SIG-M5 treated with dmso at 0.1 percent for 504 hours (cell line): ENCODE measurements around the gene LGI2.
"Not testable (repeated sequence)": the region's sequence is repeated elsewhere in the genome, so short reads cannot be mapped to it uniquely, and the experiment has no call there.

Source experiments
- DNase-seq: peaks from one replicate; lab custom pipeline; 2025; ENCODE audit not compliant: unreplicated experiment; lab: John Stamatoyannopoulos, UW

Gene LGI2

DNA sequence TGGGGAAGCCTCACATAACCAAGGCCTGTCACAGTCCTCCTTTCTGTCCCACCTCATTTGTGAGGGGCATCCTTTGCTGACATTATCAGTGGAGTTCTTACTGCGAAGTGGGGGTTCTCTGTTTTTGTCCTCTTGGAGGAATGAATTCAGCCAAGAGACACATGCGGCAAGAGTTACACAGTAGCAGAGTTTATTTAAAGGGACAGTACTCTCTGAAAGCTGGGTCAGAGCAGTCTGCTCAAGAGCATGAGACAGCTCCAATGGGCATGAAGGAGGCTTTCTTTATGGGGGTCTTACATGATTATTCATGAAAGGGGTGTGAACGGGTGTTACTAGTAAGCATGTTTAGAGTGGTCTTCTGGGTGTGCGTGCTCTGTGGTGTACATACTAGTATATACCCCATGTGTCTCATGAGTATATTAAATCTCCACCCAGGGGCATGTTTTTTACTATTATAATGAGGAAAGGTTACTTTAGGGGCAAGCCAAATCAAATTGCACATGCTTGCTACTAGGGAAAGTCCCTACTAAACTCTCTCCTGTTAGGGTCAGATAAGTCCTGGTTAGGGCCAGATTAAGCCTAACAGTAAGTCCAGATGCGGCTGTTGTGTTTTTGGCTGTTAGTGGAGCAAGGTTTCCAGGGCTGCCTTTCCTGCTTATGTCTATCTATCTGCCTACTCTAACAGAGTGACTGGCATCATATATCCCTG lies 19.8 kb upstream of the LGI2 start:
- no peak for DNase-seq

DNA sequence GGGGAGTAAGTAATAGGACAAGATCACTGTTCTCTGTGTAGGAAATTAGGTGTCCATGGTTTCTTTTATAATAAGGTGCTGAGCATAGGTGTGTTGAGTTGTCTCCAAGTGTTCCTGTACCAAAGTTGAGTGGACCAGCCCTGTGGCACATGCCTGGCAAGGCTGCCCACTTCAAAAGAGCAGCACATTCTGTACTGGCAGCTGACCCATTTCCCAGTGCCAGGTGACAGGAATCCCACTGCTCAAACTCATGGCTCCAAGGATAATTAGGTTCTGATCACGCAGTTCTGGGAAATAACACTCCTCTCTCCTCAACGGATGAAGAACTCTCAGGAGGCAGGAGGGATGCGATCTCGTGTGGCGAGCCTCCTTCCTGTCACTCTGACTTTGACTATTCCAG lies 12.8 kb upstream of the LGI2 start:
- DNase-seq: no peak

DNA sequence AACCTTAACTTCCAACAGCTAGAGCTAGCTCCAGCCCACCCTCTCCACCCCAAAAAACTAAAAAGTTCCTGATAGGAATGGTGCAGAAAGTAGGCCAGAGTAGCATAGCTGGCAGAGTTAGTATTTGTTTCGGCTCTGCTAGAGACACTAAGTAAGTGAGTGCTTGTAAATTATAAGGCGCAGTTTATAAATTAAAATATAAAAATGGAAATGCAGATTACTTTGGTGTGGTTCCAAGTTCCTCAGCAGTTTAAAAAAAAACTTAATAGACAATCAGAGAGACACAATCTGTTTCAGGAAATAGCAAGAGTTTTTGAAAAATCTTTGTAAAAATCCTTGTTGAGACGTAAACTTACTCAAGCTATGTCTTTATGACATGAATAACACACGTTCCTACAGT lies 2.8 kb upstream of the LGI2 start:
- DNase-seq: no peak

DNA sequence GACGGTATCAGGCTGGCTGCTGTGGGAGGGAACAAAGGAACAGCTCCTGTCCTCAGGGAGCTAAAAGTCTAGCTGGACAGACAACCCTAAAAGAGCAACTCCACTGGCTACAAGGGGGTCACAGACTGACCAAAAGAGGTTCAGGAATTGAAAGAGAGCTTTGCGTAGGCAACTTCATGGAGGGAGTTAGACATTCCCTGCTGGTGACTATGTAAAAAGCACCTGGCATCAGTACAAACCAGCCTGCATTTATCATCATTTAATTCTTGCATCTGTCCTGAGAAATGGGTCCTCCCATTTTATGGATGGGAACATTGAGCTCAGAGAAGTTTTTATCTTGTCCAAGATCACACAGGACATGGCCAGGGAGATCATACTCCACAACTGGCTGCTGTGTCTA lies 1.4 kb upstream of the LGI2 start:
- no peak for DNase-seq

DNA sequence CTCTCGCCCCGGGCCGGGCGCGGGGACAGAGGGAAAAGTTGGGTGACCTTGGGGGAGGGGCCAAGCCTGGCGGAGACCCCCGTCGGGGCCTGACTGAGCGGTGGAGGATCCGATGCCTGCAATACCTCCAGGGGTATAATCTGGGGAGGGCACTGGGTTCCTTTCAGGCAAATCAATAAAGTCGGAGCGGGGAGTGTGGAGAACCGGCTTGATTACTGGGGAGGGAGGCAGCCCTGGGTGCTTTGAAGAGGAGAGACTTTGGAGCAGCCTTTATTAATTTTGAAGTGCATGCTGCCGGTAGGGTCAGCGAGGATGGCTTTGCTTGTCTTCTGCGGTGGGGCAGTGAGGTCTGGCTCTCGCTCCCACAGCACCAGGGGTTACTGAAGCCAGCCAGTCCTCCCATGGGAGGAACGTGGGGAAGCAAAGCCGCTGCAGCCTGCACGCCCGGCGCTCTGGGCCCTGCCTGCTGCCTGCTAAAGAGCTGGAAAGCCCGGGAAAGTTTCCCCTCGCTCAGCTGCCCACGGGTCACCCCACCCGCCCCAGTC lies 403 bp upstream of the LGI2 start:
- no peak for DNase-seq

DNA sequence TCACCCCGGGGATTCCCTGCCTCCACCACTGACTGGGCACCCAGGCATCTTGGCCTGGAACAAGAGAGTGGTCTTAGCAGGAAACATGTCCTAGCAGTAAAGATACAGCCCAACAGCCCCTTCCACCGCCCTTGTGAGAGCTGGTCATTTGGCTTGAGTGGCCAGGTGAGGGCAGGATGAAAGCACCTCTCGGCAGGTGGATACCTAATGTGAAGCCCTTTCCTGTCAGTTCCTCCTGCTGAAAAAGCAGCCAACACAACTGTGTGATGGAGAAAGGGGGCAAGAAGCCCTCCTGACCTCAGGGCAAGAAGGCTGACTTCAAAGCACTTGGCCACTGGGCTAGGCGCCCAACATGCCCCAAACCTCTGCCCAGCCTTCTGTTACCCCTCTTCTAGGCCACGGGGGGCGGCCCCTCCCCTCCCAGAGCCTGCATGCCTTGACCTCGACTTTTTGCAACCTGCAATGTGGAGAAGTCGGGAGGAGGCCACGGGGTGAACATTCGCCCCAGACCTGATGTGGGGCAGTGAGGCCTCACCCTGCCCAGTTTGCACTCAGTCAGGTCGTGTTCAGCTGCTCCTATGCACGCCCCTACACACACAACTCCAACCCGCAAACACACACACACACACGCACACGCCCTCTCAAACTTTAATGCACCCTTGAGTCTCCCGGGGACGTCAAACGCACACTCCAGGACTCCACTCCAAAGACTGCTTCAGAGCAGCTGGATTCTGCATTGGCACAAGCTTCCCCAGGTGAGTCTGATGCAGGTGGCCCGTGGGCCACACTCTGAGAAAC lies 1.1 kb downstream of the LGI2 start:
- no peak for DNase-seq

DNA sequence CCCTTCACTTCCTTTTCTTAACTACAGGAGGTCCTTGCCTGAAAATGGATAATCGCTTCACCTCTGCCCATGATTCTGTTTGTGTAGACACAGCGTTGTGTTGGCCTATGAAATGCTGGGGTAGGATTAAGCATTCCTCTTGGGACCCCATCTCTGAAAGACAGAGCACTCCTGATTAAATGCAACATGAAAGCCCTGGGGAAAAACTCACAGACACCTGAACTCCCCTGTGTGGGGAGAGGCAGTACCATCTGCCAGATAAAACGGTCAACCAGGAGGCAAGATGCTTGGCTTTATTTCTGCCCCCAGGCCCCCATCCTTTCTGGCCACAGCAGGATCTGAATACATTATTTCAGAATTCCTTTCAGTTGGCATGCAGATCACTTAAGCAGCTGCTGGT lies 1.9 kb downstream of the LGI2 start:
- no peak for DNase-seq

DNA sequence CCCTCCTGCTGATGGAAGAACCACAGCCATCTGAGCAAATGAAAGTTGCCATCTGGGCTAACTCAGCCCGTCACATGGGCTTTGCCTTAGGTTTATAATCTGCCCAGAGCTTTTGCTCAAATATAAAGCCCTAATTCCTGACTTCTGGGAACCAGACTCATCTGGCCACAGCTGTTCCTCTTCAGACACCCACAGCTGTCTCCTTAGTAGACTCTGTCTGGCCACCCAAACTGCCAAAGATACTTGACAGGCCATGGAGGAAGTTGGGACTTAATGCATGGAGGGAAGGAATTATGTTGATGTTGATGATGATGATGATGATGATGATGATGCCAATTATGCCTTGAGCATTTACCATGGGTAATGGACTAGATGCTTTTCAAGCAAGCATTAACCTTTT lies 8.0 kb downstream of the LGI2 start:
- no peak for DNase-seq

DNA sequence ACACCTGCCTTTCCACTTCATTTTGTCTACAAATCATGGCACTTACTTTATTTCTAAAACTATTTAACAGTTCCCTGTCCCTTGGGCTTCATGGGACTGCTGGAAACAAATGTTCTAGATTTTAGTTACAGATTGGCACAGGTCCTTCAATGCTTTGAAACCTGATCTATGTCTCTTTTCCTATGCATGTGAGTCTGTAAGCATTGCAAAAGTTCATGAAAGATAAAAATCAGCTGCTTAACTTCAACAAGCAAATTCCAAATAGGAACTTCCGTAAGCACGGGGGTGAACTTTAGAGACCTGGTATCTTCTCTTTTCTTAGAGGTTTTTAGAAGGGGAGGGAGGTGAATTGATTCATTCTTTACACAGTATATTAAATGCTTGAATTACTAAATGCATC lies 9.5 kb downstream of the LGI2 start:
- no peak for DNase-seq

DNA sequence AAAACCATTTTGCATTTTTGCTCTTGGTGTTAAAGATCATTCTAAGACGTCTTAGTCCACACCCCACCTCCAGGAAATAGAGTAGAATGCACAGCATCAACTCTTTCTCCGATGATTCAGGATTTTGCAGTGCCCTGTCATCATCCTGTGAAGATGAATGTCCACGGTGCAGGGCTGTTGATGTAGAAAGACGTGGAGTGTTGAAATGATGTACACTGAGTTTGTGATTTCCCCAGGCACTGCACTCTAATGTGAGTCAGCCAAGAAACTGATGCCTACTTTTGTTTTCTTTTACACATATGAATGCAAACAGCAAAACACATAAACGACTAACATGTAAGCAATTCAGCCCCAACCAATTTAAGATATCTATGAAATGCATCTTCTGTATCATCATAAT lies 10.5 kb downstream of the LGI2 start:
- DNase-seq: no peak

DNA sequence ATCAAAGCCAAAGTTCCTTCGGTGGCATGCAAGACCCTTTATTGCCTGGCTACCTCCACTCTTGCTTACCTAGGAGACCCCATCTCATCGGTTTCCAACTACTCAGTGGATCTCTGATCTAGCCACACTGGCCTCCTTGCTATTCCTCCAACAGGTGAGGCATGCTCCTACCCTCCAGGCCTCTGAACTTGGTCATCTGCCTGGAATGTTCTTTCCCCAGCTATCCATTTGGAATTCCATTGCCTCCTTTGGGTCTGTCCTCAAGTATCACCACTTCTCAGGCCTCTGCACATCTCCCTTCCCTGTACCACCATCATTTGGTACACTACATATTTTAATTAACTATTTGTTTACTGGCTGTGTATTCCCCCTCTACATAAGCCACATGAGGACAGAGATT lies 11.2 kb downstream of the LGI2 start:
- DNase-seq: no peak

DNA sequence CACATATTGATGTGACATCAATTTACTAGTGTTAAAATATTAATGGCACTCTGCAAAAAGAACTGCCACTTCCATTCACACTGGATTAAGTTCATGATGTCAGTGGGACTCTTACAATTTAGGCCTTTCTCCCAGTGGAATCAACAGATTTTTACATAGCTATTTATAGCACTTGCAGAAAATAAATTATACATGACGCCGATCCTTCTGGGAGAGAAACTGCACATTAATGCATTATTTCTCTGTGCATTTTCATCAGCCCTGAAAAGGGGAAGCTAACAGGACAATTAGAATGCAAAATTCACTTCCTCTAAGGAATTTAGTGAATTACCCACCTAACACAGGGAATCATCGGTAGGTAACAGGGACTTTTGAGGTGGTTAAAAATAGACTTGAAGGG lies 15.7 kb downstream of the LGI2 start:
- no peak for DNase-seq

DNA sequence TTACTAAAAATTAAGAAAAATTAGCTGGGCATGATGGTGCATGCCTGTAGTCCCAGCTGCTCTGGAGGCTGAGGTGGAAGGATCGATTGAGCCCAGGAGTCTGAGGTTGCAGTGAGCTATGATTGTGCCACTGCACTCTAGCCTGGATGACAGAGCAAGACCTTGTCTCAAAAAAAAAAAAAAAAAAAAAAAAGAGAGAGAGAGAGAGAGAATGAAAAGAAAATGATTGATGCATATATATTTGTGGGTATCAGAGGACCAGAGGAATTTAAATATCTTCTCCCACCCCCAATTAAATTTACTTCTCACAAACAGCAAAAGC lies 16.1 kb downstream of the LGI2 start:
- not testable (repeated sequence) for DNase-seq

DNA sequence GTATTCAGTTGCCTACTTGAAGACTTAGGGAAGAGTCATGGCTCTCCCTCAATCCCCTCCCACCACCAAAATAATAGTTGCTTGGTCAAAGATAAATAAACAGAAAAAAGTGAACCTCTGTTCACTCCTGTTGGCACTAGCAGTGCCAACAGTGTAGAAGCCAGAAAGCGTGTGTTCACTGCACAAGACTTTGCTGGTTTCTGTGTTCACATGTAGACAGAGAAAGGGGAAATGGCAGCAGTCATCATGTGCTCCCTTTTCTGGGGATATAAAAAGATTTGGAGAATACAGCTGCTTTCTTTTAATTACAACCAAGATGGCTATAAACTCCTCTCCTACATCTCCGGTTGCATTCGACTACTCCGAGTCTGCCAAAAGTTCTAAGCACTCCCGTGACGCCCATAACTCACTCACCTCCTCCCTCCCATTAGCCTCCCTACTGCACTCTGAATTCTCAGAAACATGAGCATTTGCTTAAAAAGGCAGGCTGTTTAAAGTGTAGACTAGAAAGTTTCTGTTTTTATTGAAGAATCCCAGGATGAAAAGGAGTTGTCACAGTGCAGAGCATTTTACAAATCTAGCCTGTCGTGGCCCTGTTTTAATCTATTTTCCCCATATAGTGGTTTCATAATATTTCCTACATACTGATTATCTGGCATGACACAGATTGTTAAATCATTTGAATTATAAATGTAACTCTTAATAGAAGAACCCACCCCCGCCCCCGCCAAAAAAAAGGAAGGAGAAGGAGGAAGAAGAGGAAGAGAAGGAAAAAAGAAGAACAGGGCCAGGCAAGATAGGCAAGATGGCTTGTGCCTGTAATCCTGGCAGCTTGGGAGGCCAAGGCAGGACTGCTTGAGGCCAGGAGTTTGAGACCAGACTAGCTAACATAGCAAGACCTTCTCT lies 16.7 kb downstream of the LGI2 start:
- no peak for DNase-seq

DNA sequence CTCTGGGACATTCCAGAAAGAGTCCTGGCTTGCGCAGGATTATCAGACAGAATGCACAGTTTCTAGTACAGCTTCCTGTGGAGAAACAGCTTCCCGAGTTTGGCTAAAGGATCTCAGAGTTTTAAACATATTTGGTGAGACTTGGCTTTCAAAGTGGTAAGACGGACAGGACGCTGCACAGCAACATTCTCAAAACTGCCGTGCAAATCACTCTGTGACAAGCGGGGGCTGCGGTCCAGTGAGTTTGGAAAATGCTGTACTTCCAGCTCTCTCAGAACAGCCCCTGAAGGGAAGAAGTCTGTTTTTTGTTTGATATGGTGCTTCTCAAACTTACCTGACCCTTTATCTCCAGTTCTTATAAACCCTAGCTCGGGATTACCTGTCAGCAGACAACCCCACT lies 18.1 kb downstream of the LGI2 start:
- no peak for DNase-seq

DNA sequence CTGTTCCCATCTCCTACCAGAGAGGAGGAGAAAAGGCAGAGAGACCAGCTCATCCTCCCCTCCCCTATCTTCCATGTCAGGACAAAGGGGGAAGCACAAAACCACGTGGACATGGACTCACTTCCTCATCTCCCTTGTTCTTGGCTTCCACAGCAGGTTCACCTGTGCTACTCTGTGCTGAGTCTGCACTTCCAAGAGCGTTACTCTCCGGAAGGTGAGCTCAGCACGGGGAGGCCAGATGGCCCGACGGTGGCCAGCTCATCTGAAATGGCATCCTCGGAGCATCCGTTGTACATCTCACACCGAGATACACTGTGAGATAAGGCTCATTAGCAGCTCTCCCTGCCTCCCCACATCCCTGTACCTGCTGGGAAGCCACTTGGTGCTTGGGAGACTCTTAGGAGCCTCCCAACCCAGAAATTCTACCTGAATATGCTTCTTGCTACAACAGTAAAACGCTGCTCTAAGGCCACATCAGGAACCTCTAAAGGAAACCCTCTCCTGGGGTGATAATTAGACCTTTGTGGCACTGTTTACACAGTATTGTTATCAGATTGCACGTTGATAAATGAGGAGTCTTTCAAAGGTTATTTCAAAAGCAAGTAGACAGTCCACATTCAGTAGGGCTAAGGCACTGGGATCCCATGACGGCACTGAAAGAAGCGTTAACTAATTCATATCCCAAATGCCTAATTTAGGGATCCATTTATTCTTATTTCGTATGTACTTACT lies 19.4 kb downstream of the LGI2 start:
- DNase-seq: no peak

DNA sequence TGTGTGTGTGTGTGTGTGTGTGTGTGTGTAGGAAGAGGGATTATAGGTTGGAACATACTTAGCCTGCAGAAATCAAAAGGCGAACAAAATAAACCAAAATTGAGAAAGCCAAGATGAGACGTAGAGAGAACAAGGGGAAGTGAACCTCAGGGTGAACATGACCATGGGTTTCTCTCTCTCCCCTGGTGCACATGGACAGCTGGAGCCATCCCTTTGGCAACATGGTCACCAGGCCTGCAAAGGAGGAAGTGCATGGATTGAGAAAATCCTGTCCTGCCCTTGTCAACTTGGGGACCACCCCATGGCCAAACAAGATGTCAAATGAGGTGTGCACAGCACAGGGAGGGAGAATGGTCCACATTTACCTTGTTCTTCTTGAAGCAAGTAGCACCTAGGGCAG lies 23.1 kb downstream of the LGI2 start:
- no peak for DNase-seq

DNA sequence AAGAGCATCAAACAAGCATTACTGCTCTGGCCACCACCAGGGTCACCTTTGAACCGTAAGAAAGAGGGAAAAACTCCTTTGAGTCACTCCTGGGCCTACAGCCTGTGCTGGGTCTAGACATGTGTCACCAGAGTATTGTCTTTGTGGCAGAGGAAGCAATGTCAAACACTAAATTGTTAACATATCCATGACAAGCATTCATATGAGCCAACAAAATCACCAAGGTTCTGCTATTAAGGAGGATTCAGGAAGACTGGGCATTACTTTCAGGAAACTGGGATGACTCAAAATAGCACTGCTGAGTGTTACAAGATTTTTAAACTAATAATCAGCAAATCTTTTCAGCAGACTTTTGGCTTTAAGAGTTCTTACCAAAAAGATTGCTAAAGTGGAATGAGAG lies 28.1 kb downstream of the LGI2 start:
- DNase-seq: no peak

DNA sequence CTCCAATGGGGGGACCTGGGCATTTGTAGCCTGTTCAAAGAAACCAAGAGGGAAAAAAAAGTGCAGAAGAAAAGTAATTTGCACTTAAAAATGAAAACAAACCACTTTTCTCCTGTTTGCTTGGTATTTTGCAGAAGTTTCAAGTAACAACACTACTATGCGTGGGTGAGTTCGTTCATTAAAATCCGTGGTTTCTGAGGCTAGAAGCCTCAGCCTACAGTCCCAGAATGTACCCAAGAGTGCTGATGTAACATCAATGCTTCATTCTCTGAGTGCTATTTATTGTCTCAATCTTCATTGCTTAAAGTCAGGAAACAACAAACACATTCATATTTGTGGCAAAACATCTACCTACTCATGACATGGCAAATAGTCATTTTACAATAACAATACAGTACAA lies 29.2 kb downstream of the LGI2 start:
- DNase-seq: no peak

DNA sequence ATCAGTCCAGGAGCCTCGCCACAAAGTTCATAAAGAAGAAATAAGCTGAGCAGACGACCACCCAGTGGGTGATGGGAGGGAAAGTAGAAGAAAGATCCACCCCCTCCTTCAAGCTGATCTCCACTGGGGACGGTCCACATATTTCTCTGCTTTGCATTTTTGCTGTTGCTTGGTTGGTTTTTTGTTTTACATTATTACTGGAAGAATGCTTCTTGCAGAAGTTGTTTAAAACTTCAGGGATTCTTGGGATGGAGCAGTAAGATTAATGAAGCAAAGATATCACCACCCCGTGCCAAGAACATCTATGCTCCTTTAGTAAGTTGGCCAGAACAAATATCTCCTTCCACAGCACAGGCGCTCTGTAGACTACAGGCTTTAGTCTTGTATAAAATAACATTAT lies 30.1 kb downstream of the LGI2 start:
- no peak for DNase-seq
